CD4-positive, alpha-beta T cell treated with Interleukin-2 at 100 ng/mL for 4 hours (primary cell): ENCODE results near the gene TIAL1.
"Not testable (repeated sequence)": the region's sequence is repeated elsewhere in the genome, so short reads cannot be mapped to it uniquely, and the experiment has no call there.

Source experiments
- DNase-seq: peaks from one replicate; pipeline ENCODE4 v3.0.0-alpha.2; 2020; ENCODE audit warnings: low spot score

Gene TIAL1

GRCh38 chr10:119613741-119614140 is 17.0 kb upstream of the TIAL1 start:
- DNase-seq: no peak

GRCh38 chr10:119611433-119611832 is 14.7 kb upstream of the TIAL1 start:
- DNase-seq: no peak

GRCh38 chr10:119609516-119609915 is 12.8 kb upstream of the TIAL1 start:
- no peak for DNase-seq

- peak; percentile 43 for DNase-seq
These were observed 11.8 kb upstream of the TIAL1 start for GRCh38 chr10:119608316-119609155.

GRCh38 chr10:119604468-119604867 is 7.7 kb upstream of the TIAL1 start:
- no peak for DNase-seq

GRCh38 chr10:119602241-119603095 is 5.7 kb upstream of the TIAL1 start:
- peak; percentile 44 for DNase-seq

- no peak for DNase-seq
These were observed 1.6 kb upstream of the TIAL1 start for GRCh38 chr10:119598397-119598796.

- DNase-seq: no peak
These were observed 832 bp upstream of the TIAL1 start for GRCh38 chr10:119597405-119598186.

- peak; percentile 39 for DNase-seq
These were observed 868 bp downstream of the TIAL1 start for GRCh38 chr10:119595676-119596515.

GRCh38 chr10:119595134-119595675 is 1.6 kb downstream of the TIAL1 start:
- no peak for DNase-seq

GRCh38 chr10:119588071-119588470 is 8.7 kb downstream of the TIAL1 start:
- no peak for DNase-seq

GRCh38 chr10:119578355-119578754 is 18.4 kb downstream of the TIAL1 start:
- no peak for DNase-seq

GRCh38 chr10:119575991-119576390 is 20.8 kb downstream of the TIAL1 start:
- peak; percentile 24 for DNase-seq

- peak; percentile 57 for DNase-seq
These were observed 21.3 kb downstream of the TIAL1 start for GRCh38 chr10:119575506-119575905.

- no peak for DNase-seq
These were observed 28.8 kb downstream of the TIAL1 start for GRCh38 chr10:119567978-119568377.

- DNase-seq: no peak
These were observed 34.7 kb downstream of the TIAL1 start for GRCh38 chr10:119562097-119562496.

GRCh38 chr10:119559511-119559910 is 37.3 kb downstream of the TIAL1 start:
- DNase-seq: not testable (repeated sequence)

- DNase-seq: not testable (repeated sequence)
These were observed 40.7 kb downstream of the TIAL1 start for GRCh38 chr10:119556081-119556480.

GRCh38 chr10:119555178-119555784 is 41.5 kb downstream of the TIAL1 start:
- no peak for DNase-seq

- DNase-seq: no peak
These were observed 45.9 kb downstream of the TIAL1 start for GRCh38 chr10:119550827-119551226.
